Measurements from ENCODE around the gene HBZ. TPM values are rescaled to one million over a fixed set of nuclear protein-coding genes. Genes with fewer than 3 reads are reported as not detected.
"Not testable (repeated sequence)": the region's sequence is repeated elsewhere in the genome, so short reads cannot be mapped to it uniquely, and the experiment has no call there.

The HBZ gene
- total and polyA plus RNA-seq, 2 of the 13 experiments (the other 11 are each of a cell fraction or from before 2014, with no cell fraction given), result 0.21 TPM; not detected in 1

DNA sequence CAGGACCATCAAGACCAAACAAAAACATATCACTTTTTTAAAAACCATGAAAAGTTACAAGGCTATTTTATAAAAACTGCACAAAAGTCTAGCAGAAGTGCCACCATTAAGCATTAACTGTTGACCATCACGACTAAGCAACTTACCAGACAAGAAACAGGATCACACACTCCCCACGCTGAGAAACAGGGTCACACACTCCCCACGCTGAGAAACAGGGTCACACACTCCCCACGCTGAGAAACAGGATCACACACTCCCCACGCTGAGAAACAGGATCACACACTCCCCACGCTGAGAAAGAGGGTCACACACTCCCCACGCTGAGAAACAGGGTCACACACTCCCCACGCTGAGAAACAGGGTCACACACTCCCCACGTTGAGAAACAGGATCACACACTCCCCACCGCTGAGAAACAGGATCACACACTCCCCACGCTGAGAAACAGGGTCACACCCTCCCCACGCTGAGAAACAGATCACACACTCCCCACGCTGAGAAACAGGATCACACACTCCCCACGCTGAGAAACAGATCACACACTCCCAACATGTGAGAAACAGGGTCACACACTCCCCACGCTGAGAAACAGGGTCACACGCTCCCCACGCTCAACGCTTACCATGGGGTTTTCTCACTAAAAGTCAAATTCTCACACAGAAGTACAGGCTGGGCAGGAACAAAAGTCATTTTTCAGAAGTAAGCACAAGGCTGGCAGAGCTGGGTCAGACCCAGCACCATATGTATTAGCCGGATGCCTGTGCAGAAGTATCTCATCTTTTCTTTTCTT lies 28.7 kb upstream of the HBZ start:
- H3K9me3 ChIP-seq (ENCODE audit: low read length); ATAC-seq; H3K4me3 ChIP-seq (replicated peaks in 1 of 3; ENCODE audit: insufficient read depth in 1 of 3, low read depth in 2 of 3, low read length in 3 of 3); H3K27me3 ChIP-seq (ENCODE audit: control insufficient read depth in 1 of 2, insufficient read depth in 2 of 2, low read length in 2 of 2); H3K4me2 ChIP-seq (ENCODE audit: low read depth, low read length); FAIRE-seq; intact Hi-C loops (cut with micrococcal nuclease; ENCODE audit: unreplicated experiment); H3K27ac ChIP-seq (ENCODE audit: extremely low read length, insufficient read depth, low read length); H3K79me2 ChIP-seq (ENCODE audit: insufficient read depth, low read length); in situ Hi-C loops (cut with HindIII; ENCODE audit: extremely low pct_ligation_motif_present, low pct_unique_long_range_greater_than_20kb); POLR2A ChIA-PET; H3K4me1 ChIP-seq (ENCODE audit: insufficient read depth, low read length); H3K9ac ChIP-seq (ENCODE audit: insufficient read depth, low read depth, low read length); BruUV-seq (replicated peaks); CTCF ChIA-PET (ENCODE audit: low intra/inter-chr PET ratio, low total read pairs); DNase-seq (ENCODE audit: low spot score); H2AFZ ChIP-seq (ENCODE audit: low read length); H4K20me1 ChIP-seq (ENCODE audit: insufficient read depth, low read length): not testable (repeated sequence)
- 92% methylated on average over 14 of the region's 19 CpGs for WGBS (ENCODE audit: low lambda C conversion rate)
- H3K36me3 ChIP-seq (replicated peaks in 1 of 2; ENCODE audit: control insufficient read depth in 1 of 2, insufficient read depth in 2 of 2, low read length in 2 of 2), result peaks cover 2 to 16% of the 10 kb centered on the region in 2 experiments; a peak in 3 of 5 replicates

DNA sequence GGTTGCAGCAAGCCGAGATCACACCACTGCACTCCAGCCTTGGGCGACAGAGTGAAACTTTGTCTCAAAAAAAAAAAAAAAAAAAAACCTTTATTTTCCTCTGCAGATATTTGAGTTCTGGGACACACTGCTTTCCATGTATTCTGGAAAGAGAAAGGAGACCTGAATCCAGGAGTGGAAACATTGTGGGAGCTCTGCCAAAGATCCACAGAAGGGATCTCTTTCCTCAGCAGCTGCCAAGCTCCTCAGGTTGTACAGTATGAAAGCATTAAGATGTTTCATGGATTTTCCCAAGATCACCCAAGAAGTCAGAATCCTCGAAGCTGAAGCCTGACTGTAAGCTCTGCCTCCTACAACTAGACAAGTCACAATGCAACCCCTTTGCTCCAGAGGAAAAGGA lies 27.4 kb upstream of the HBZ start:
- BruUV-seq (replicated peaks), result no TSS peak
- no peaks in the 10 kb centered on the region for H3K9me3 ChIP-seq (ENCODE audit: low read length)
- H2AFZ ChIP-seq (ENCODE audit: low read length), result no peak overlapping the region
- POLR2A ChIA-PET, result no interaction called here
- H3K27me3 ChIP-seq (ENCODE audit: control insufficient read depth in 1 of 2, insufficient read depth in 2 of 2, low read length in 2 of 2), result no peaks in the 10 kb centered on the region
- H3K4me1 ChIP-seq (ENCODE audit: insufficient read depth, low read length), result no peaks in the 10 kb centered on the region
- no peak overlapping the region for H3K4me3 ChIP-seq (replicated peaks in 1 of 3; ENCODE audit: insufficient read depth in 1 of 3, low read depth in 2 of 3, low read length in 3 of 3)
- in situ Hi-C loops (cut with HindIII; ENCODE audit: extremely low pct_ligation_motif_present, low pct_unique_long_range_greater_than_20kb), result no loop called here
- peaks cover 2 to 23% of the 10 kb centered on the region in 2 experiments; a peak in 3 of 5 replicates for H3K36me3 ChIP-seq (replicated peaks in 1 of 2; ENCODE audit: control insufficient read depth in 1 of 2, insufficient read depth in 2 of 2, low read length in 2 of 2)
- H3K4me2 ChIP-seq (ENCODE audit: low read depth, low read length), result no peak overlapping the region
- WGBS (ENCODE audit: low lambda C conversion rate), result 93% methylated on average over 3 of the region's 3 CpGs
- no peak for FAIRE-seq
- H3K9ac ChIP-seq (ENCODE audit: insufficient read depth, low read depth, low read length), result no peak overlapping the region
- H3K79me2 ChIP-seq (ENCODE audit: insufficient read depth, low read length), result no peaks in the 10 kb centered on the region
- ATAC-seq, result no peak
- H4K20me1 ChIP-seq (ENCODE audit: insufficient read depth, low read length), result no peaks in the 10 kb centered on the region
- DNase-seq (ENCODE audit: low spot score), result no peak
- intact Hi-C loops (cut with micrococcal nuclease; ENCODE audit: unreplicated experiment), result no loop called here
- no peak overlapping the region for H3K27ac ChIP-seq (ENCODE audit: extremely low read length, insufficient read depth, low read length)
- no peak for TF ChIP-seq ZNF530 (CRISPR knock-in tag; IDR thresholded peaks at IDR 0.05; ENCODE audit: low read depth)
- TF ChIP-seq, protein P1, sequence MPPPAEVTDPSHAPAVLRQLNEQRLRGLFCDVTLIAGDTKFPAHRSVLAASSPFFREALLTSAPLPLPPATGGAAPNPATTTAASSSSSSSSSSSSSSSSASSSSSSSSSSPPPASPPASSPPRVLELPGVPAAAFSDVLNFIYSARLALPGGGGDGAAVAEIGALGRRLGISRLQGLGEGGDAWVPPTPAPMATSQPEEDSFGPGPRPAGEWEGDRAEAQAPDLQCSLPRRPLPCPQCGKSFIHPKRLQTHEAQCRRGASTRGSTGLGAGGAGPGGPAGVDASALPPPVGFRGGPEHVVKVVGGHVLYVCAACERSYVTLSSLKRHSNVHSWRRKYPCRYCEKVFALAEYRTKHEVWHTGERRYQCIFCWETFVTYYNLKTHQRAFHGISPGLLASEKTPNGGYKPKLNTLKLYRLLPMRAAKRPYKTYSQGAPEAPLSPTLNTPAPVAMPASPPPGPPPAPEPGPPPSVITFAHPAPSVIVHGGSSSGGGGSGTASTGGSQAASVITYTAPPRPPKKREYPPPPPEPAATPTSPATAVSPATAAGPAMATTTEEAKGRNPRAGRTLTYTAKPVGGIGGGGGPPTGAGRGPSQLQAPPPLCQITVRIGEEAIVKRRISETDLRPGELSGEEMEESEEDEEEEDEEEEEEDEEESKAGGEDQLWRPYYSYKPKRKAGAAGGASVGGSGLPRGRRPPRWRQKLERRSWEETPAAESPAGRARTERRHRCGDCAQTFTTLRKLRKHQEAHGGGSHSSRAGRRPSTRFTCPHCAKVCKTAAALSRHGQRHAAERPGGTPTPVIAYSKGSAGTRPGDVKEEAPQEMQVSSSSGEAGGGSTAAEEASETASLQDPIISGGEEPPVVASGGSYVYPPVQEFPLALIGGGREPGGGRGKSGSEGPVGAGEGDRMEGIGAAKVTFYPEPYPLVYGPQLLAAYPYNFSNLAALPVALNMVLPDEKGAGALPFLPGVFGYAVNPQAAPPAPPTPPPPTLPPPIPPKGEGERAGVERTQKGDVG (CRISPR knock-in tag; IDR thresholded peaks at IDR 0.05; ENCODE audit: borderline replicate concordance), result no peak
- TF ChIP-seq SRSF9 (IDR thresholded peaks at IDR 0.05; ENCODE audit: borderline replicate concordance, insufficient read depth, low read depth, low read length, poor library complexity, severe bottlenecking), result no peak
- TF ChIP-seq MXI1 (IDR thresholded peaks at IDR 0.05; ENCODE audit: borderline replicate concordance, low read depth, low read length), result no peak
- TF ChIP-seq ZNF703 (CRISPR knock-in tag; IDR thresholded peaks at IDR 0.05; ENCODE audit: borderline replicate concordance), result no peak
- TF ChIP-seq RXRA (CRISPR knock-in tag; IDR thresholded peaks at IDR 0.05), result no peak
- no peak for TF ChIP-seq RARG (CRISPR knock-in tag; IDR thresholded peaks at IDR 0.05; ENCODE audit: low read depth)
- TF ChIP-seq ZFP82 (CRISPR knock-in tag; IDR thresholded peaks at IDR 0.05; ENCODE audit: borderline replicate concordance), result no peak
- no peak for TF ChIP-seq ZNF33A (CRISPR knock-in tag; IDR thresholded peaks at IDR 0.05; ENCODE audit: borderline replicate concordance)
- CTCF ChIA-PET (ENCODE audit: low intra/inter-chr PET ratio, low total read pairs), result no interaction called here
